HG03571 (cell line): ENCODE results near the gene HAS3.
"Not testable (repeated sequence)": the region's sequence is repeated elsewhere in the genome, so short reads cannot be mapped to it uniquely, and the experiment has no call there.

ENCODE experiments used
- ATAC-seq: cut with Tn5 transposase; IDR thresholded peaks from one replicate; pipeline ENCODE4 v1.9.1; 2021; ENCODE audit not compliant: unreplicated experiment

Gene HAS3

DNA sequence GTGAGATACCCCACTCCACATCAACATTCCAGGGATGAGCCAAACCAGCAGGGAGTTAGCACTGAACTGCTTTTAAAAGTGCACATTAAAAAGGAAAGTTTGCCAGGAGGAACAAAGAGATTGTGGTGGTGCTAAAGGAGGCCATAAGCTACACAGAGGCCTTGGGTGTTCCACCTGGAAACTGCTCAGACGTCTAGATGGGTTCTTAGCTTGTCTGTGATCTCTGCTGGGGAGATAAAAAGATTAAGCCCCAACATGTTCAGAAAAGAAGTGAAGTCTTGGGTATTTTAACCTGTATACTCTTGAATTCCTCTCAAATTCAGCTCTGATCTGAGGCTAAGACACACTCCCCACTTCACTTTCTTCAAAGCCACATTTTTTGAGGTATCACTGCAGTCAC, 10.4 kb downstream of the HAS3 start:
- no peak for ATAC-seq

GRCh38 chr16:69116256-69116875, 10.9 kb downstream of the HAS3 start:
- ATAC-seq = no peak

DNA sequence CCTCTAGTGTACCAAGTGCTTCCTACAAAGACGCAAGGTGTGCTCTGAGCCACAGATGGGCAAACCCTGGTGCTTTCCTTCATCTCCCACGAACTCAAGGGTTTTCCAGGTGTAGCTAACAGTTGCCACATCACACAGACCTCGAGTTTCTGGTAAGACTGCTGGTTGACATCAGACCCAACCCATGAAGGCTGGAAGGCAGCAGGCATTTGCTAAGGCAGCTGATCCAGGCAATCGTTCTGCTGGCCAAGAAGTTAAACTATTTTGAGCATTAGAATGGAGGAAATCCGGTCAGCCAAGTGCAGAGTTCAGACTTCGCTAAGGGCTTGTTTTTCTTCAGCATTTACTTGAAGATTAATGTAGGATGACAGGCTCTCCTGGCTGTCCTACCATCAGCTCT, 11.5 kb downstream of the HAS3 start:
- no peak for ATAC-seq

DNA sequence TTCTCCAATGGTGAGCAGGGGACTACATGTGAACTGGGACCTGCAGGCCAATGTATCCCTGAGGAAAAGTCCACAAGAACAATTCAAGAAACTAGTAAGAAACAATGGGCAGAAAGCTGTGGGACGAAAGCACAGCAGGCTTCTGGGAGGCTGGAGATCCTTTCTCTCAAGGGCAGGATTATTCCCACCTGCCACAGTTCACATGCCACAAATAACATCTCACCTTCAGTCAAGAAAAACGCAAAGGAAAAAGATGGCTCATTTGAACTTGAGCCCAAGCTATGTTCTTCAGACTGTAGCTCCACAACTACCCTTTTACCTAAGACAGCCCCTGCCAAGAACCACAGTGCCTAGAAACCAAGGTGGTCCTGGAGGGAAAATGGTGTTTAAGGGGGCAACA, 13.0 kb downstream of the HAS3 start:
- ATAC-seq = no peak

GRCh38 chr16:69118994-69119393, 13.5 kb downstream of the HAS3 start:
- no peak for ATAC-seq

DNA sequence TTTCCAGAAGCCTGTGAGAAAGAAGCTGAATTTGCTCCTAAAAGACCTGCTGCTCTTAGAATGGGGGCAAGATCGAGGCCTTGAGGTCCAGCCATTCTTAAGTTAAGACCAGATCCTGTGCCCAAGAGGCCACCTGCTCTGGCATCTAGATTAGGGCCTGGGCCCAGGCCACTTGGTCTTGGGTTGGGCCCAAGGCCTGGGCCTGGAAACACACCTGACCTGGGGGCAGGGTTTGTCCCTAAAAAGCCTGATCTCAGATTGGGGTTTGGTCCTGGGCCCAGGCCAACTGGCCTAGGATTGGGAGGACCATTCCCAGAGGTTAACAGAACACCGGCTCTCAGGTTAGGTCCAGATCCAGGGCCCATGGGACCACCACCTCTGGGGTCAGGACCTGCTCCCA, 14.1 kb downstream of the HAS3 start:
- no peak for ATAC-seq

GRCh38 chr16:69120096-69120664, 14.7 kb downstream of the HAS3 start:
- ATAC-seq = no peak

DNA sequence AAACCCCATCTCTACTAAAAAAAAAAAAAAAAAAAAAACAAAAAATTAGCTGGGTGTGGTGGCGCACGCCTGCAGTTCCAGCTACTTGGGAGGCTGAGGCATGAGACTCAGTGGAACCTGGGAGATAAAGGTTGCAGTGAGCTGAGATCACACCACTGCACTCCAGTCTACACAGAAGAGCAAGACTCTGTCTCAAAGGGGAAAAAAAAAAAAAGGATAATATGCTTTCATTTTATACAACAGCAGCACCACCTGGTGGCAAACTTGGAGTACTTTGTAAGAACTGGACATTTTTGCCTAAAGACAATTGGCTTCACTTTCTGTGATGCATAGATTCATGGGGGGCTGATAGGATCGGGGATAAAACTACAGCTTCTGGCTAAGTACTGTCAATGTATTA, 18.5 kb downstream of the HAS3 start:
- ATAC-seq = no peak

DNA sequence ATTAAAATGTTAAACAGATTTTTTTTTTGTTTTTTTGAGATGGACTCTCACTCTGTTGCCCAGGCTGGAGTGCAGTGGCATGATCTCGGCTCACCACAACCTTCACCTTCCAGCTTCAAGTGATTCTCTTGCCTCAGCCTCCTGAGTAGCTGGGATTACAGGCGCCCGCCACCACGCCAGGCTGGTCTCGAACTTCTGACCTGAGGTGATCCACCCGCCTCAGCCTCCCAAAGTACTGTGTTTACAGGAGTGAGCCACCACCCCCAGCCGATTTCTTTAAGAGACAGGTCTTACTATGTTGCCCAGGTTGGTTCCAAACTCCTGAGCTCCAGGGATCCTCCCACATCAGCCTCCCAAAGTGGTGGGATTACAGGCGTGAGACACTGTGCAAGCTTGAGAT, 19.0 kb downstream of the HAS3 start:
- ATAC-seq = not testable (repeated sequence)

DNA sequence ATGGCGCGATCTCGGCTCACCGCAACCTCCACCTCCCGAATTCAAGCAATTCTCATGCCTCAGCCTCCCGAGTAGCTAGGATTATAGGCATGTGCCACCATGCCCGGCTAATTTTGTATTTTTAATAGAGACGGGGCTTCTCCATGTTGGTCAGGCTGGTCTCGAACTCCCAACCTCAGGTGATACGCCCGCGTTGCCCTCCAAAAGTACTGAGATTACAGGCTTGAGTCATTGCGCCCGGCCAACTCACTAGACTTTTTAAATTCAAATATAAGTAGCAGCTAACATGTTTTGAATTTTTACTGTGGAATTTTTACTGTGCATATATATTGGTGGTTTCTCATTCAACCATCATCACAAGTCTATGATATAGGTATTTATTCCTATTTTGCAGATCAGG, 19.5 kb downstream of the HAS3 start:
- not testable (repeated sequence) for ATAC-seq

DNA sequence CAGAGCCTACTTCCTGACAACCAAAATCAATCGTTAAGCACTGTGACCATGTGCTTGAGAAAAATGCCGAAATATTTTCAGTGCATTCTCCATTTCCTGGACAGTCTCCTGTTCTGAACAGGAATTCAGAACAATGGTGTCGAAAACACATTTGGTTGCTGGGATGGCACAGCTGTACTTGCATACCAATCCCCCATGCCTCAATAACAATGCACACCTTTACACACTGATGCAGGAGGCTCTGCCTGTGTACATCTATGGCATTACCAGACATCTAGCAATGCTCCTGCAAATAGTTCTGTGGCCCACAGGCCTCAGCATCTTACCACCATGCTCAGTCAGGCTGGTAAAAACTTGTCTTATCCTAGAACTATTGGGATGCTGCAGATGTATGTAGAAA, 20.8 kb downstream of the HAS3 start:
- ATAC-seq = no peak

GRCh38 chr16:69126801-69127200, 21.3 kb downstream of the HAS3 start:
- not testable (repeated sequence) for ATAC-seq

DNA sequence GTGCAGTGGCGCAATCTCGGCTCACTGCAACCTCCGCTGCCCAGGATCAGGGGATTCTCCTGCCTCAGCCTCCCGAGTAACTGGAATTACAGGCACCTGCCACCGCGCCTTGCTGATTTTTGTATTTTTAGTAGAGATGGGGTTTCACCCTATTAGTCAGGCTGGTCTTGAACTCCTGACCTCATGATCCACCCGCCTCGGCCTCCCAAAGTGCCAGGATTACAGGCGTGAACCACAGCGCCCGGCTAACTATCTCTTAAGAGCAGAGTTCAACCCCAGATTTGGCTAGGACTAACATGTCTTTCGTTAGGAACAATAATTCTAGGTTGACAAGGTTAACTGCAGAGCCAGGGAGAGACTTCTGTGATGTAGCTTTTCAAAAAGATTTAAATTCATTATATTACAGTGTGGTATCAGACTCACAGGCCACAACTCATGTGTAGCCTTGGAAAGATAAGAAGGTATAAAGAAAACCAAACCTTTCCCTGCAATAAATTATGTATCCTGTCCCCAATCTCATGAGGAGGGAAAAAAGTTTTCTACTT, 22.6 kb downstream of the HAS3 start:
- ATAC-seq = no peak

DNA sequence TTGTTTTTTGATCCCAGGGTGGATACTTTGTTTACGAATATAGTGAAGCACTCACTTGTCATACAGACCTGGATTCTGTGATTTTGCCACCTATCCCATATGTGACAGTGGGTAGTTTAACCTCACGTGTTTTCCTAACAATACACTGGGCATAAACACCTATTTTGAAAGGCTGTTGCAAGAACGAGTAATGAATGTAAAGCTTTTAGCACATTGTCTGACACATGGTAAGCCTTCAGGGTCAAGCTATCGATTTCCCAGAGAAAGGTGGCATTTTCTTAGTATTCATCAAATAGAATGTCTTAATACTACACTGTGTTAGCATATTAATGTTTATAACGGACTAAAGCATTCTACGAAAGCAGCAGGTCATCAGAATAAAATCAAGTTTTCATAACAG, 25.0 kb downstream of the HAS3 start:
- no peak for ATAC-seq

- no peak for ATAC-seq
Measured at GRCh38 chr16:69131167-69131838, 25.9 kb downstream of the HAS3 start.

DNA sequence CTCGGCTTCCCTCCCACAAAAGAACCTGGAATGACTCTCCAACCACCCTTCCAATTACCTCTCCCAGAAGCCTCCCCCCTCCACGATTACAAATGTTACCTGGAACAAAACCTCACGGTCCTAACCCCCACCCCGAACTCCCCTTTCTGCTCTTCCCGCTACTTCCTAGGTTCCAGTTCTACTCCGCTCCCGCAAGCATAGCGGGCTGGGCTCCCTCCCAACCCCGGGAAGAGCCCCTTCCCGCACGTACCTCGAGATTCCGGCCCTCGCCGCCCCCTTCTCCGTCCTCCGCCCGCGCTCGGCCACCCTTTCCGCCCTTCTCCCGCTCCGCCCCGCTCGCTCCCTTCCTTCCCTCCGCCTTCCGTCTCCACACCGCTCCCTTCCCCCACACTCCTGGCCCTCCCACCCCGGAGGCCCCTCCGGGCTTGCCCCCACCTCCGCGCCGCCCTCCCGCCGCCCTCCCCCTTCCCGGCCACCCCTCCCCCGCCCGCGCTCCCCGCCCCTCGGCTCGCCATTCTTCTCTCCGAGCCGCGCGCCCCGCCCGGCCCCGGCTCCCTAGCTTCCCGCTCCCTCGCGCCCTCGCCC, 26.5 kb downstream of the HAS3 start:
- peak; percentile 11 for ATAC-seq

GRCh38 chr16:69132424-69133252, 27.2 kb downstream of the HAS3 start, which contains the start of the genes CHTF8 and UTP4:
Gene CHTF8 (minus strand): TSS chr16:69132588. CDS start chr16:69121458, 11,130 bp downstream.
Gene UTP4 (plus strand): TSS chr16:69132649. CDS start chr16:69133460, 811 bp downstream.
- peak; percentile 88 for ATAC-seq

GRCh38 chr16:69133373-69133954, 28.0 kb downstream of the HAS3 start:
- ATAC-seq = no peak

- no peak for ATAC-seq
Measured at GRCh38 chr16:69138608-69139007, 33.2 kb downstream of the HAS3 start.

DNA sequence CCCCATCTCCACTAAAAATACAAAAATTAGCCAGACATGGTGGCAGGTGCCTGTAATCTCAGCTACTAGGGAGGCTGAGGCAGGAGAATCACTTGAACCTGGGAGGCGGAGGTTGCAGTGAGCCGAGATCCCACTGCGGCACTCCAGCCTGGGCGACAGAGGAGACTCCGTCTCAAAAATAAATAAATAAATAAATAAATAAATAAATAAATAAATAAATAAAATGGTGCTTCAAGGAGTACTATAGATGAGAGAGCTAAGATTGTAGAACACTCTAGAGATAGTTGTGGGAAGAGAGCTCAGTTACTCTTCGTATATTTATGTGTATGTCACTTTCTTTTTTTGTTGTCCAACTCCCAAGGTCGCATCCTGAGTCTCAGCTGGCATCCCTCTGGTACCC, 34.0 kb downstream of the HAS3 start:
- ATAC-seq = not testable (repeated sequence)
